Activated CD4-positive, alpha-beta T cell treated with anti-CD3 and anti-CD28 coated beads for 36 hours (primary cell): Measurements from ENCODE around the gene RARS1. TPM values are rescaled to one million over a fixed set of nuclear protein-coding genes. Genes with fewer than 3 reads are reported as not detected.
"Not testable (repeated sequence)": the region's sequence is repeated elsewhere in the genome, so short reads cannot be mapped to it uniquely, and the experiment has no call there.

Experiments
- ATAC-seq: fragments of 200-7000 bp; cut with Tn5 transposase; one replicate; pipeline ENCODE4 v1.10.0; 2021; ENCODE audit warnings: mild to moderate bottlenecking, moderate library complexity
- CTCF ChIA-PET: fragments of 350-600 bp; sonication (Branson Sonifier 250); formaldehyde crosslinking; loops from one replicate; lab custom pipeline; 2021; ENCODE audit warnings: antibody characterized with exemption; lab: Charles Lee
- POLR2A ChIA-PET: fragments of 350-600 bp; sonication (Branson Sonifier 250); formaldehyde crosslinking; loops from one replicate; lab custom pipeline; 2021; ENCODE audit warnings: antibody characterized with exemption, inconsistent platforms; lab: Charles Lee
- DNase-seq: peaks from one replicate; pipeline ENCODE4 v3.0.0-alpha.2; 2020
- H3K27ac Mint-ChIP-seq: one replicate; pipeline ENCODE4 v1.8.0; 2021; ENCODE audit warnings: mixed read lengths
- H3K27me3 Mint-ChIP-seq: one replicate; pipeline ENCODE4 v1.8.0; 2021; ENCODE audit warnings: mixed read lengths
- H3K36me3 Mint-ChIP-seq: one replicate; pipeline ENCODE4 v1.8.0; 2021; ENCODE audit warnings: low read depth, mixed read lengths
- H3K4me1 Mint-ChIP-seq: one replicate; pipeline ENCODE4 v1.8.0; 2021; ENCODE audit warnings: mixed read lengths
- H3K4me3 Mint-ChIP-seq: one replicate; pipeline ENCODE4 v1.8.0; 2021; ENCODE audit warnings: mild to moderate bottlenecking, moderate library complexity, mixed read lengths
- H3K9me3 Mint-ChIP-seq: one replicate; pipeline ENCODE4 v1.8.0; 2021; ENCODE audit warnings: low read depth, mixed read lengths
- intact Hi-C, 2 experiments: fragments of 100-400 bp; cut with DNase I in 1 of 2; cut with micrococcal nuclease in 1 of 2; formaldehyde crosslinking; loops; one replicate each; pipeline versions ENCODE4 v1.14.2 to v1.15.1; 2022 to 2024; cut with DNase I, micrococcal nuclease
- total RNA-seq, 2 experiments: library from RNA; stranded (reverse); gene quantifications; one replicate each; pipeline ENCODE4 v1.2.3, GENCODE V29; 2021

RARS1 gene
- total RNA-seq, 2 experiments from 2014 or later: 127 to 135 TPM

DNA sequence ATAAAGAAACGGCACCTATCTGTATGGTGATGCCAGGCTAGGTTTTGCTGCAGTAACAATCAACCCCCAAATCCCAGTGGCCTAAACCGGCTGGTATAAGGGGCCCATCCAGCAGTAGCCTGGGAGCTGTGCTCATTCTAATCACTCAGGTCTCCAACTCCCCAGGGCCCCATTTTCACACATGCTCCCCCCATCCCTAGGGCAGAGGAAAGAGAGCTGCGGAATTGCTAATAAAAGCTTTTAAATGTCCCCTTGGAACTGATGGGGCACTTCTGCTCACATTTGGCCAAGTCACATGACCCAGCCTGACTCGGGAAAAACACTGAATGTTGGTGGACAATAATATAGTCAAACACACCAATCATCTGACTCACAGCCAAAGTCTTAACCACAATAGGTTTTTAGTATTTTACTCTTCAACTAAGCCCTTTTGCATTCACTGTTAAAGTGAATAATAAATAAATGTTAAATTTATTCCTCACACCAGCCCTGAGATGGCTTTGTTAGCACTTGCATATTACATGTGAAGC is 44.4 kb downstream of the RARS1 start:
- CTCF ChIA-PET: no interaction called here

DNA sequence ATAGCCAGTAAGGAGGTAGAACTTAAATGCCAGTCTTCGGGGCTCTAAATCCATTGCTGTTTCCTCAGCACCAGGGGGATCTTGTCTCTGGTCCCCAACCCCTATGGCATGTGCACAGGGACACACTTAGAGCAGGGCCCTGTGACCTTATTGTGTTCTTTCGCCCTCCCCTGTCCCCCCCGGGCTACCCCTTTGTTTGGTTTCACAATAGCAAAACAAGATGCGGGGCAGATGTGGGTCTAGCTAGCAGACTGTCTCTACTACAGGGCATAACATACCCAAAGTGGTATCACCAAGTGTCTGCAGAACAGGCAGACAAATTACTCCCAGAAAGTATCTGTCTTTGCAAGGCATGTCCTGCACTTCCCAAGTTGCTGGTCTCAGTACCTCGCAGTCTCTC is 44.9 kb downstream of the RARS1 start:
- ATAC-seq (no peak), DNase-seq (no peak)
- peaks cover 4% of the 10 kb centered on the region for H3K9me3 Mint-ChIP-seq
- H3K27ac Mint-ChIP-seq: no peak overlapping the region
- H3K36me3 Mint-ChIP-seq: peaks cover 5% of the 10 kb centered on the region
- peaks cover 10% of the 10 kb centered on the region for H3K4me1 Mint-ChIP-seq
- H3K4me3 Mint-ChIP-seq: no peak overlapping the region
- ChIA-PET POLR2A (no interaction called here), CTCF (no interaction called here)
- H3K27me3 Mint-ChIP-seq: peaks cover 40% of the 10 kb centered on the region
- intact Hi-C loops: no loop called here

More for the DNA sequence above, 44.4 kb downstream of the RARS1 start:
- intact Hi-C loops: no loop called here
- ATAC-seq (no peak), DNase-seq (no peak)
- Mint-ChIP-seq H3K36me3 (peaks cover 5% of the 10 kb centered on the region), H3K27ac (no peak overlapping the region), H3K9me3 (peaks cover 4% of the 10 kb centered on the region), H3K4me1 (peaks cover 10% of the 10 kb centered on the region), H3K27me3 (peaks cover 40% of the 10 kb centered on the region), H3K4me3 (peak overlapping the region; percentile 55)
- POLR2A ChIA-PET: no interaction called here

DNA sequence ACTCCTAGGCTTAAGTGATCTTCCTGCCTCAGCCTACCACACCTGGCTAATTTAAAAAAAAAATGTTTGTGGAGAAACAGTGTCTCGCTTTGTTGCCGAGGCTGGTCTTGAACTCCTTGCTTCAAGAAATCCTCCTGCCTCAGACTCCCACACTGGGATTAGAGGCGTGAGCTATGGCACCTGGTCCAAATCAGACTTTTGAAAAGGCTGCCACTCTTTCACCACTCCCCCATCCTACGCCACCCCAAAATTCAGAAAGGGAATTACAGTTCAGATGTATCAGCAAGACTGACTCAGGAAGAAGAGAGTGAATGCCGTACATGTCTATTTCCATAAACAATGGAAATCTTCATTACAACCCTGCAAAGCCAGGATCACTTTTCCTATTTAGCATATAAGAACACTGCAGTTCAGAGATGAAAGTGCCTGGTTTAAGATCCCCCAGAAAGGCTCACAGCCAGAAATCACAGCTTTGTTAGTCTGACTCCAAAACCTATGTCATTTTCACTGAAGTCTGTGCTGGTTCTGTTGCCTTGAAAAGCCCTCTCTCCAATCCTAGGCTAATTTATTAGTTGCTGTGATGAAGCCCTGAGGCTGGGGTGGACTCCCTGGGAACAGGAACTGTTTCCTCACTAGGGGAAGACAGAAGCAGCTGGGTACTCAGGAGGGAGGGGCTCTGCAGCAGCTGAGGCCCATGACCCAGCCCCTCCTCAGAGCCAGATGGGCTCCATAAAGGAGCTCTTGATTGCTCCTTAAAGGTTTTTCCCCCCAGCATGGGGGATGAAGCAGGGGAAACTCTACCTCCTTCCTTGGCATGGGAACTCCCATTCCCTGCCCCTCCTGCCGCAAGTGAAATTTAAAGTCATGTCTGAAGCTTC is 46.0 kb downstream of the RARS1 start:
- Mint-ChIP-seq H3K4me3 (no peak overlapping the region), H3K36me3 (peaks cover 5% of the 10 kb centered on the region), H3K27me3 (peaks cover 40% of the 10 kb centered on the region), H3K27ac (no peak overlapping the region), H3K9me3 (peaks cover 4% of the 10 kb centered on the region), H3K4me1 (peaks cover 10% of the 10 kb centered on the region)
- DNase-seq (no peak), ATAC-seq (no peak)
- POLR2A ChIA-PET: no interaction called here
- intact Hi-C loops: no loop called here
- CTCF ChIA-PET: interaction anchor here (0.6 to 0.7 kb wide), 2 partner anchors 70 to 161 kb away, joined by 3 to 4 read pairs; no protein-coding TSS in a partner anchor

DNA sequence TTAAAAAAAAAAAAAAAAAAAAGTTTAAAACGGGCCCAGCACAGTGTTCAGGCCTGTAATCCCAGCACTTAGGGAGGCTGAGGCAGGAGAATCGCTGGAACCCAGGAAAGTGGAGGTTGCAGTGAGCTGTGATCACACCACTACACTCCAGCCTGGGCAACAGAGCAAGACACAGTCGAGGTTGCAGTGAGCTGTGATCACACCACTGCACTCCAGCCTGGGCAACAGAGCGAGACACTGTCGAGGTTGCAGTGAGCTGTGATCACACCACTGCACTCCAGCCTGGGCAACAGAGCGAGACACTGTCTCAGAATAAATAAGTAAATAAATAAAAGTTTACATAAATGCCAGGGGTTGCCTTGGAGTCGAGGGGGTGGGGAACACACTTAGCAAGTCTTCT is 48.1 kb downstream of the RARS1 start:
- H3K27ac Mint-ChIP-seq, H3K9me3 Mint-ChIP-seq, H3K4me1 Mint-ChIP-seq, H3K4me3 Mint-ChIP-seq, POLR2A ChIA-PET, DNase-seq, H3K36me3 Mint-ChIP-seq, ATAC-seq, intact Hi-C loops: not testable (repeated sequence)
- H3K27me3 Mint-ChIP-seq: peaks cover 28% of the 10 kb centered on the region
- CTCF ChIA-PET: interaction anchor here (1.2 kb wide), 1 partner anchor 214 kb away, joined by 3 read pairs; no protein-coding TSS in a partner anchor

DNA sequence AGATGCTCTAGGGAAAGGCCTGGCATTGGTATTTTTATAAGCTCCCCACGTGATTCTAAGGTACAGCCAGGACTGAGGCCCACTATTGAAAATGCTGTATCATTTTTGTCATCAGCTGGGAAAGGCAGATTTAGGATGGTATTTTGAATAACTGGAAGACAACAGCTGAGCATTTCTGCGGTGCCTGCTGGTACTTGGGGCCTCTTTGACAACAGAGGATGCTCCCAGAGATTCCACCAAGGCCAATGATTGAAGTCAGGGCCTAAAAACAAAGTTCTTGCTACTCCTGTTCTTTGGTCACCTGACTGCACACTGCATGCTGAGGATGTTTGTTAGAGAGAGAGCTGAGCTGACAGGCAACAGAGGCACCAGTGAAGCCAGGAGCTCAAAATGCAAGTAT is 50.9 kb downstream of the RARS1 start:
- intact Hi-C loops: no loop called here
- no peak for ATAC-seq
- Mint-ChIP-seq H3K36me3 (no peaks in the 10 kb centered on the region), H3K27me3 (peaks cover 9% of the 10 kb centered on the region), H3K9me3 (no peaks in the 10 kb centered on the region), H3K27ac (no peak overlapping the region), H3K4me1 (no peaks in the 10 kb centered on the region), H3K4me3 (no peak overlapping the region)
- CTCF ChIA-PET: interaction anchor here (0.5 to 0.7 kb wide), 2 partner anchors 13 to 320 kb away, joined by 3 read pairs; no protein-coding TSS in a partner anchor
- DNase-seq: no peak
- POLR2A ChIA-PET: no interaction called here

DNA sequence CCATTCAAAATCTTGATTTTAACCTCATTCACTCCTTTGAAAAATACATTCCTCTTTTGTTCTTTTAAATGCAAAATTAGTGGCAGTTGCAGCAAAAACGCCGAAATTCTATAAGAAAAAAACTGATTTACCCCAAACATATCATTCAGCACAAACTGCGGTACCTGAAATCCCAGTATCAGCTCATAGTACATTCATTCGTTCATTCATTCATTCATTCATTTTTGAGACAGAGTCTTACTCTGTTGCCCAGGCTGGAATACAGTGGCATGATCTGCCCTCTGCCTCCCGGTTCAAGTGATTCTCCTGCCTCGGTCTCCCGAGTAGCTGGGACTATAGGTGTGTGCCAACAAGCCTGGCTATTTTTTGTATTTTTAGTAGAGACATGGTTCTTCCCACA is 63.3 kb downstream of the RARS1 start:
- CTCF ChIA-PET: interaction anchor here (1.1 kb wide), 1 partner anchor 11 kb away, joined by 3 read pairs; no protein-coding TSS in a partner anchor
- H3K4me3 Mint-ChIP-seq: no peak overlapping the region
- DNase-seq (no peak), ATAC-seq (no peak)
- peaks cover 3% of the 10 kb centered on the region for H3K4me1 Mint-ChIP-seq
- H3K36me3 Mint-ChIP-seq: peaks cover 61% of the 10 kb centered on the region
- no peak overlapping the region for H3K27ac Mint-ChIP-seq
- intact Hi-C loops: no loop called here
- POLR2A ChIA-PET: no interaction called here
- H3K9me3 Mint-ChIP-seq: peaks cover 4% of the 10 kb centered on the region
- H3K27me3 Mint-ChIP-seq: no peaks in the 10 kb centered on the region

DNA sequence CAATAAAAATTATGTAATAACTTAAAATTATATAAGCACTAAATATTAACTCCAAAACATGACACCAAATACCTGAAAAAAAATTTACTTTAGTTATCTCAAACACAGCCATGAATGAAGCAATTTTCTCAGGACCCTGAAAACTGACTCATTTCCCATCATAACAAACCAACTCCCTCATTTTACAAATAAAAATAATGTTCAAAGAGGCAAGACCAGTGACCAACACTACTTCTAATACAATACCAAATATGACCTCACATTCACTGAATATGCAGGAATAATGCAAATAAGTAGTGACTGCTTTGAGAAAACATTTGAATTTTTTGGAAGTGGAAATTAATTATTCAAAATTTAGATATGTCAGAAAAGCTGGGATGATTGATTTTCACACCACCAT is 64.4 kb downstream of the RARS1 start:
- no peaks in the 10 kb centered on the region for H3K9me3 Mint-ChIP-seq
- DNase-seq (no peak), ATAC-seq (no peak)
- H3K4me1 Mint-ChIP-seq: peaks cover 3% of the 10 kb centered on the region
- H3K4me3 Mint-ChIP-seq: no peak overlapping the region
- ChIA-PET POLR2A (no interaction called here), CTCF (no interaction called here)
- no peak overlapping the region for H3K27ac Mint-ChIP-seq
- H3K36me3 Mint-ChIP-seq: peaks cover 65% of the 10 kb centered on the region
- no peaks in the 10 kb centered on the region for H3K27me3 Mint-ChIP-seq
- intact Hi-C loops: no loop called here

DNA sequence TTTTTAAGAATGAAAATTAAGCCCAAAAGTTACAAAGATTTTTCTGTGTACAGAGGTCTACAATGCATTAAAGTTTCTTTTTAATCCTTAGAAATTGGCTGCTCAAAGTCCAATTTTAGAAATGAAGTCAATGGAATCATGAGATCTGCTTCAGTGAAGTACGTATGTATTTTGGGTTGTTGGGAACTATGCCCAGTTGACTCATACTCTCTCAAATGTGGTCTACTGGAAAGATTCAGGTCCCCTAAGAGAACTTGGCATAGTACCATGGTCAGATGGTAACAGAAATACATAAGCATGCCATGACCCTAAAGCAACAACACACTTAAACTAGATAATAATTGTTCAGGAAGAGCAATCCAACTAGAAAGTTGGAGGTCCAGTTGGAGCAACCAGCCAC is 65.9 kb downstream of the RARS1 start:
- intact Hi-C loops: no loop called here
- peaks cover 3% of the 10 kb centered on the region for H3K4me1 Mint-ChIP-seq
- ATAC-seq (no peak), DNase-seq (no peak)
- ChIA-PET CTCF (no interaction called here), POLR2A (no interaction called here)
- no peaks in the 10 kb centered on the region for H3K9me3 Mint-ChIP-seq
- peaks cover 68% of the 10 kb centered on the region for H3K36me3 Mint-ChIP-seq
- no peaks in the 10 kb centered on the region for H3K27me3 Mint-ChIP-seq
- no peak overlapping the region for H3K4me3 Mint-ChIP-seq
- H3K27ac Mint-ChIP-seq: no peak overlapping the region

DNA sequence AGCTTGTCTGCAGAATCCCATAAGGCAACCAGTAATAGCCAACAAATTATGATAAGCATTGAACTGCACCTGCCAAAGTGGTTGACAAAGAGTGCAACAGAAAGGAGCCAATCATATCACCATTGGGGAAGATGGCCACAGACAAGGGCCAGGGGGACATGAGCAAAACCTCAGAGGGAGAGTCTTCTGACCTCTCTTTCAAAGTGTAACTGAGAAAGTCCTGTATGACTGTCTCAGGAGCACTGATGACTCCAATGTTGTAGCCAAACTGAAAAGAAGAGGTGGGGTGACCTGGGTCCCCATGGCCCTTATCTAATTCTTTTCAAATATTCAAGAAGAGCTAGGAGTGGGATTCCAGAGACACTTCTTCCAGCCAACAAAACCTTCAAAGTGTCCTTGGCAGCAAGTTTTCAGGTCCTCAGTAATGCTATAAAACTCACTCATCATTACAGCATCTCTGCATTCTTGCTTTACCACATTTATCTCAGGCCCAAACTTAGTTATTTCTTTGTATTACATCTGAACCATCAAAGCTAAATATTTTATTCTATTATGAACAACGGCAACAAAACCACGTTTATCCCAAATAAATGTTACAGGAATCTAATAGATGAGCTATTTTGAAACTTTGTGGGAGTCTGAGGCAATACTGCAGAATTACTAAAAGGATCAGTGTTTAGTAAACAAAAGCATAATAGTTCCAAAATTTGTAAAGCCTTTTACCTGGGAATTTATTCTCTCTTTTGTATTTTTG is 67.3 kb downstream of the RARS1 start:
- ChIA-PET POLR2A (no interaction called here), CTCF (no interaction called here)
- Mint-ChIP-seq H3K27me3 (no peaks in the 10 kb centered on the region), H3K4me3 (no peak overlapping the region), H3K36me3 (peaks cover 64% of the 10 kb centered on the region), H3K27ac (no peak overlapping the region), H3K4me1 (peaks cover 3% of the 10 kb centered on the region), H3K9me3 (no peaks in the 10 kb centered on the region)
- ATAC-seq (no peak), DNase-seq (no peak)
- intact Hi-C loops: no loop called here

DNA sequence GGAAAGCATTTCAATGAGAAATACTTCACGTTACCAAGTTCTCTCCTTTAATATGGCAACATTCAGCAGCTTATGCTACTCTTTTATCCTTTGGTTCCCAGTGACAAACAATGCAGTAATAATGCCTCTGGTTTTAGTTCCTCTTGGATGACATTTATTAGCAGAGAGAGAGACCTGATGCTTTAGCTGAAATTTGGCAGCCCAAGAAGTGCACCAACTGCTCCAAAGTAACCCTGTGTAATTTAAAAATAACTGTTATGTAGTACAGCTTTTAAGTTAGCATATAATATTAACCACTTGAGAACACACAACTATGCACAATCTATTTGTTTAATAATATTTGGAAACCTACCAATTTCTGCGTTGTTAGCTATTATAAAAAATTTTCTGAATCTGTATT is 71.1 kb downstream of the RARS1 start:
- no peaks in the 10 kb centered on the region for H3K9me3 Mint-ChIP-seq
- intact Hi-C loops: no loop called here
- H3K4me3 Mint-ChIP-seq: no peak overlapping the region
- no peak overlapping the region for H3K27ac Mint-ChIP-seq
- ChIA-PET CTCF (interaction anchor here (0.5 kb wide), 1 partner anchor 1026 kb away, joined by 3 read pairs; the partner anchor contains the start of gene SPDL1), POLR2A (no interaction called here)
- no peak for ATAC-seq
- H3K36me3 Mint-ChIP-seq: peaks cover 64% of the 10 kb centered on the region
- no peaks in the 10 kb centered on the region for H3K27me3 Mint-ChIP-seq
- H3K4me1 Mint-ChIP-seq: peaks cover 3% of the 10 kb centered on the region
- DNase-seq: no peak

DNA sequence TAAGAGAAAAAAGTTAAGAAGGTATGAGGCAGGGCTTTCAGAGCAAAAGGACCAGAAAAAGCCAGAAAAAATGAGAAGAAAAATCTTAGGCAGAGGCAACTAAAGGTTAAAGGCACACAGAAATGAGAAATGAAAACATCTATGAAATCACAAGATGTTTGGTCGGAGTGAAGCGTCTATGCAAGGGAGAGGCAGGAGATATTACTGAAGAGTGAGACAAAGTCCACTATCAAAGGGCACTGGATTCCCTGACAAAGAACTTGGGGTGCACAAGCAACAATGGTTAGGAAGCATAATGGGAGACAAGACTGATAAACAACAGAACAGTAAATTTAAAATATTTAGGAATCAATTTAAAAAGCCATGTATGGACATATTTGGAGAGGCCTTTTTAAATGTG is 76.0 kb downstream of the RARS1 start:
- no peak overlapping the region for H3K4me3 Mint-ChIP-seq
- no peaks in the 10 kb centered on the region for H3K4me1 Mint-ChIP-seq
- ATAC-seq: no peak
- H3K27ac Mint-ChIP-seq: no peak overlapping the region
- H3K36me3 Mint-ChIP-seq: peaks cover 53% of the 10 kb centered on the region
- ChIA-PET POLR2A (no interaction called here), CTCF (no interaction called here)
- DNase-seq: no peak
- no peaks in the 10 kb centered on the region for H3K9me3 Mint-ChIP-seq
- intact Hi-C loops: no loop called here
- no peaks in the 10 kb centered on the region for H3K27me3 Mint-ChIP-seq
